BJ (cell line): ENCODE data around the gene ACER1. TPM values are rescaled to one million over a fixed set of nuclear protein-coding genes. Genes with fewer than 3 reads are reported as not detected.

Source experiments
- CTCF ChIA-PET: fragments of 350-600 bp; formaldehyde crosslinking; extraction: SDS; loops from one replicate; lab custom pipeline; 2021; ENCODE audit warnings: antibody characterized with exemption, inconsistent platforms; lab: Yijun Ruan, JAX
- POLR2A ChIA-PET: fragments of 300-600 bp; sonication (Branson Sonifier 250); formaldehyde crosslinking; extraction: SDS; loops from one replicate; lab custom pipeline; 2021; ENCODE audit warnings: antibody characterized with exemption; lab: Charles Lee
- DNase-seq: peaks from one replicate; pipeline ENCODE4 v3.0.0-alpha.2; 2011; ENCODE audit warnings: low read depth
- H3K27me3 ChIP-seq: 2 replicates; pipeline ENCODE4 v1.6.0; 2011; ENCODE audit warnings: low read length; ENCODE audit not compliant: control insufficient read depth, insufficient read depth
- H3K36me3 ChIP-seq: 2 replicates; pipeline ENCODE4 v1.5.1; 2011; ENCODE audit warnings: low read length; ENCODE audit not compliant: control insufficient read depth, insufficient read depth
- H3K4me3 ChIP-seq: 2 replicates; pipeline ENCODE4 v1.5.1; 2011; ENCODE audit warnings: low read depth, mild to moderate bottlenecking, control low read depth, low read length
- CTCF ChIP-seq: IDR thresholded peaks from 2 replicates; pipeline ENCODE4 v1.5.1; 2011; ENCODE audit warnings: low read depth, mild to moderate bottlenecking, control low read depth, inconsistent platforms, low read length, moderate library complexity; ENCODE audit not compliant: insufficient read depth
- polyA minus RNA-seq: library from RNA; depleted of rRNA, polyadenylated mRNA; stranded (reverse); fragments of >200 nt; gene quantifications from 2 replicates; pipeline ENCODE4 v1.2.3, GENCODE V29; 2011; rRNA and poly(A)+ RNA removed
- polyA plus RNA-seq: library from polyadenylated mRNA; depleted of rRNA; stranded (reverse); fragments of >200 nt; gene quantifications from 2 replicates; pipeline ENCODE4 v1.2.3, GENCODE V29; 2011; rRNA removed

ACER1 gene
- 0.05 and 0.10 TPM in 2 replicates for polyA plus RNA-seq
- not detected in 2 replicates for polyA minus RNA-seq

- ChIA-PET POLR2A (no interaction called here), CTCF (interaction anchor here (1.1 to 1.9 kb wide), 2 partner anchors 8 to 115 kb away, joined by 3 to 6 read pairs; no protein-coding TSS in a partner anchor)
- 0 out of 2 replicates have a peak, but pooled peaks cover 1% of the 10 kb centered on the region for H3K27me3 ChIP-seq
- no peaks in the 10 kb centered on the region for H3K36me3 ChIP-seq
- no peak for TF ChIP-seq CTCF
- no peak within 1 kb of the TSS for H3K4me3 ChIP-seq
- DNase-seq: no peak
Measured at GRCh38 chr19:6333439-6333838, at the start of gene ACER1. TSS of gene ACER1 (minus strand) at chr19:6333612. CDS start at chr19:6333551, 61 bp downstream.

GRCh38 chr19:6383188-6383587, 49.8 kb upstream of the ACER1 start:
- Histone ChIP-seq H3K36me3 (peaks cover 47% of the 10 kb centered on the region), H3K27me3 (no peaks in the 10 kb centered on the region), H3K4me3 (no peak overlapping the region)
- DNase-seq: no peak
- CTCF ChIA-PET: no interaction called here
- TF ChIP-seq CTCF: no peak
- POLR2A ChIA-PET: no interaction called here

GRCh38 chr19:6381030-6381750, 47.8 kb upstream of the ACER1 start:
- CTCF ChIA-PET: no interaction called here
- POLR2A ChIA-PET: no interaction called here
- Histone ChIP-seq H3K36me3 (peaks cover 35% of the 10 kb centered on the region), H3K4me3 (no peak overlapping the region), H3K27me3 (no peaks in the 10 kb centered on the region)
- no peak for DNase-seq
- TF ChIP-seq CTCF: no peak

- no peaks in the 10 kb centered on the region for H3K27me3 ChIP-seq
- H3K36me3 ChIP-seq: peaks cover 31% of the 10 kb centered on the region
- ChIA-PET CTCF (no interaction called here), POLR2A (no interaction called here)
- H3K4me3 ChIP-seq: no peak overlapping the region
- no peak for TF ChIP-seq CTCF
- no peak for DNase-seq
Measured at GRCh38 chr19:6379744-6380143, 46.3 kb upstream of the ACER1 start.

GRCh38 chr19:6378486-6378885, 45.1 kb upstream of the ACER1 start:
- DNase-seq: no peak
- no peak for TF ChIP-seq CTCF
- no peak overlapping the region for H3K4me3 ChIP-seq
- H3K27me3 ChIP-seq: no peaks in the 10 kb centered on the region
- POLR2A ChIA-PET: no interaction called here
- CTCF ChIA-PET: no interaction called here
- H3K36me3 ChIP-seq: peaks cover 29% of the 10 kb centered on the region
